ENCODE data around the gene HDLBP. TPM values are rescaled to one million over a fixed set of nuclear protein-coding genes. Genes with fewer than 3 reads are reported as not detected.

HDLBP gene
- total RNA-seq, 2 donors from 2014 or later, result 404 to 447 TPM

- no peak for ATAC-seq (ENCODE audit: insufficient number of reproducible peaks, low FRiP score, low read depth)
- Histone ChIP-seq H3K27me3 (replicated peaks; ENCODE audit: insufficient read depth) (no peaks in the 10 kb centered on the region), H3K36me3 (peaks cover 41% of the 10 kb centered on the region), H3K27ac (no peak overlapping the region), H3K4me3 (no peak overlapping the region), H3K9me3 (no peaks in the 10 kb centered on the region), H3K4me1 (ENCODE audit: control insufficient read depth in 1 of 2, low read depth in 2 of 2) (no peaks in the 10 kb centered on the region)
- DNase-seq (ENCODE audit: low spot score), result no peak
- no peak for TF ChIP-seq CTCF (IDR thresholded peaks at IDR 0.05)
Observed at GRCh38 chr2:241225545-241225944, 89.9 kb downstream of the HDLBP start.

GRCh38 chr2:241224851-241225438 lies 90.5 kb downstream of the HDLBP start:
- no peak for TF ChIP-seq CTCF (IDR thresholded peaks at IDR 0.05)
- H3K36me3 ChIP-seq, result peaks cover 35% of the 10 kb centered on the region
- DNase-seq (ENCODE audit: low spot score) (no peak), ATAC-seq (ENCODE audit: insufficient number of reproducible peaks, low FRiP score, low read depth) (no peak)
- H3K27ac ChIP-seq, result no peak overlapping the region
- H3K4me1 ChIP-seq (ENCODE audit: control insufficient read depth in 1 of 2, low read depth in 2 of 2), result no peaks in the 10 kb centered on the region
- H3K27me3 ChIP-seq (replicated peaks; ENCODE audit: insufficient read depth), result no peaks in the 10 kb centered on the region
- no peak overlapping the region for H3K4me3 ChIP-seq
- H3K9me3 ChIP-seq, result no peaks in the 10 kb centered on the region

DNA sequence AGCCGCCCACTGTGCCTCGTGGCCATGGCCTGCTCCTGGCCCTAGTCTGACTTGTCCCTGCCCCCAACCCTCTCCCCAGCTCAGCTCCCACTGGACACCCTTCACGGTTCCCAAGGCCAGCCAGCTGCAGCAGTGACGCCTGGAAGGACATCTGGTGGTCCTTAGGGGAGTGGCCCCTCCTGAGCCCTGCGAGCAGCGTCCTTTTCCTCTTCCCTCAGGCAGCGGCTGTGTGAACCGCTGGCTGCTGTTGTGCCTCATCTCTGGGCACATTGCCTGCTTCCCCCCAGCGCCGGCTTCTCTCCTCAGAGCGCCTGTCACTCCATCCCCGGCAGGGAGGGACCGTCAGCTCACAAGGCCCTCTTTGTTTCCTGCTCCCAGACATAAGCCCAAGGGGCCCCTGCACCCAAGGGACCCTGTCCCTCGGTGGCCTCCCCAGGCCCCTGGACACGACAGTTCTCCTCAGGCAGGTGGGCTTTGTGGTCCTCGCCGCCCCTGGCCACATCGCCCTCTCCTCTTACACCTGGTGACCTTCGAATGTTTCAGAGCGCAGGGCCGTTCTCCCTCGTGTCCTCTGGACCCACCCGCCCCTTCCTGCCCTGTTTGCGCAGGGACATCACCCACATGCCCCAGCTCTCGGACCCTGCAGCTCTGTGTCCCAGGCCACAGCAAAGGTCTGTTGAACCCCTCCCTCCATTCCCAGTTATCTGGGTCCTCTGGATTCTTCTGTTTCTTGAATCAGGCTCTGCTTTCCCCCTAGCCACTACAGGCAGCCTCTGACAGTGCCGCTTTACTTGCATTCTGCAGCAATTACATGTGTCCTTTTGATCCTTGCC lies 91.2 kb downstream of the HDLBP start:
- no peak overlapping the region for H3K27ac ChIP-seq
- ATAC-seq (ENCODE audit: insufficient number of reproducible peaks, low FRiP score, low read depth), result no peak
- no peak for TF ChIP-seq CTCF (IDR thresholded peaks at IDR 0.05)
- no peak overlapping the region for H3K4me3 ChIP-seq
- H3K36me3 ChIP-seq, result peaks cover 30% of the 10 kb centered on the region
- no peaks in the 10 kb centered on the region for H3K9me3 ChIP-seq
- H3K27me3 ChIP-seq (replicated peaks; ENCODE audit: insufficient read depth), result no peaks in the 10 kb centered on the region
- no peak for DNase-seq (ENCODE audit: low spot score)
- H3K4me1 ChIP-seq (ENCODE audit: control insufficient read depth in 1 of 2, low read depth in 2 of 2), result peaks cover 0 to 3% of the 10 kb centered on the region in 2 donors

DNA sequence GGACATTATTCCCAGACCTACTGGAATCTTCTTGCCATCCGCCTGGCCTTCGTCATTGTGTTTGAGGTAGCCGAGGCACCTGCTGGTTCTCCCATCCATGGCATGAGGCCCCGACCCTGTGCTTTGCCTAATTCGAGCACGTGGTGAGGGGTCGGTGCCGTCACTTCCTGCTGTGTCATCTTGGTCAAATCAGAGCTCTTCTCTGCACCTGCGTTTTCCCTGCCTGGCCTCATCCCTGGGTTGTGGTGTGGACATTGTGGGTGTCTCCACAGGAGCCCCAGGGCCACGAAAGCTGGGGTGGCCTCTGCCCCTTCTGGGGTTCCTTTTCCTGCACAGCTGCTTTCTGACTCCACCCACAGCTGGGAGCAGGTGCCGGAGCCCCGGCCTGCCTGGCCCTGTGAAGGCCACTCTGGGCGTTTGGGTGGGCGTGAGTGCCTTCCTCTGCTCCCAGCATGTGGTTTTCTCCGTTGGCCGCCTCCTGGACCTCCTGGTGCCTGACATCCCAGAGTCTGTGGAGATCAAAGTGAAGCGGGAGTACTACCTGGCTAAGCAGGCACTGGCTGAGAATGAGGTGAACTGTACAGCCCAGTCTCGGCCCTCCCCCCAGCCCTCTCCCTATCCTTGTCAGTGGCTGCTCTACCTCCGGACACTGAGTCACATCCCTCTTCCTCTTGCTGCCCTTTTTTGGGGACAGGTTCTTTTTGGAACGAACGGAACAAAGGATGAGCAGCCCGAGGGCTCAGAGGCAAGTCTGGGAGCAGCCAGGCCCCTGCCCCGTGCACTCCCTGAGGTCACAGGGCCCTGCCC lies 92.1 kb downstream of the HDLBP start:
- peaks cover 6 to 10% of the 10 kb centered on the region in 2 donors for H3K4me1 ChIP-seq (ENCODE audit: control insufficient read depth in 1 of 2, low read depth in 2 of 2)
- H3K27me3 ChIP-seq (replicated peaks; ENCODE audit: insufficient read depth), result no peaks in the 10 kb centered on the region
- H3K27ac ChIP-seq, result no peak overlapping the region
- ATAC-seq (ENCODE audit: insufficient number of reproducible peaks, low FRiP score, low read depth), result no peak
- H3K4me3 ChIP-seq, result no peak overlapping the region
- TF ChIP-seq CTCF (IDR thresholded peaks at IDR 0.05), result no peak
- no peaks in the 10 kb centered on the region for H3K9me3 ChIP-seq
- DNase-seq (ENCODE audit: low spot score), result no peak
- peaks cover 22% of the 10 kb centered on the region for H3K36me3 ChIP-seq

DNA sequence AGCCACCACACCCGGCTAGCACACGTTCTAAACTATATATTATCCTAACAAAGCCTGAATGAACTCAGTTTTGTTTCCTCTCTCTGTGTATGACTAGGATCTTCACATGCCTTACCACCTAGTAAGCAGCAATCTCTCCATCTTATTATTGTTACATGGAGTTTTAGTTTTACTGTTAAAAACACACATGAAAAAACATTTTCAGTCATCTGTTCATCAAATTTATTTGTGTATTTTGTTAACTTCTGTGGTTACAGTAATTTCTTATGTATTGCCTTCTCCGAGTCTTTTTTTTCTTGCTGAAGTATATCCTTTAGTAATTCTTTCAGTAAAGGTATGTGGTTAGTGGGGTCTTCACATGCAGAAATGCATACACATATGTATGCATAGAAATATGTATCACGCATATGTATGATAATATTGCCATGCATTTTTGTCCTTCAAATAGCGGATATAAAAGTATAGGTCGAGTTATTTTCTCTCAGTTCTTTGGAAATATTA lies 95.6 kb downstream of the HDLBP start:
- DNase-seq (ENCODE audit: low spot score) (no peak), ATAC-seq (ENCODE audit: insufficient number of reproducible peaks, low FRiP score, low read depth) (no peak)
- peaks cover 6 to 10% of the 10 kb centered on the region in 2 donors for H3K4me1 ChIP-seq (ENCODE audit: control insufficient read depth in 1 of 2, low read depth in 2 of 2)
- no peaks in the 10 kb centered on the region for H3K9me3 ChIP-seq
- no peaks in the 10 kb centered on the region for H3K27me3 ChIP-seq (replicated peaks; ENCODE audit: insufficient read depth)
- TF ChIP-seq CTCF (IDR thresholded peaks at IDR 0.05), result no peak
- H3K4me3 ChIP-seq, result no peak overlapping the region
- H3K27ac ChIP-seq, result no peak overlapping the region
- no peaks in the 10 kb centered on the region for H3K36me3 ChIP-seq
